ENCODE measurements around the gene SPATA32. TPM values are rescaled to one million over a fixed set of nuclear protein-coding genes. Genes with fewer than 3 reads are reported as not detected.

Gene SPATA32
- total RNA-seq, 1 experiment from 2014 or later: 0.48 TPM

GRCh38 chr17:45301674-45302073 is 39.8 kb upstream of the SPATA32 start:
- Histone ChIP-seq H3K4me3 (no peak overlapping the region), H3K79me2 (ENCODE audit: low read depth) (peaks cover 100% of the 10 kb centered on the region), H3K4me2 (no peak overlapping the region), H4K20me1 (ENCODE audit: insufficient read depth) (peaks cover 28% of the 10 kb centered on the region), H3F3A (ENCODE audit: insufficient read depth, low read depth) (peaks cover 74% of the 10 kb centered on the region), H3K9me2 (ENCODE audit: insufficient read depth) (no peaks in the 10 kb centered on the region), H3K9me3 (ENCODE audit: insufficient read depth, low read depth) (no peaks in the 10 kb centered on the region), H2AFZ (no peak overlapping the region), H3K27me3 (ENCODE audit: insufficient read depth, low read depth) (no peaks in the 10 kb centered on the region), H3K27ac (no peak overlapping the region), H3K36me3 (ENCODE audit: low read depth) (peaks cover 39% of the 10 kb centered on the region), H3K4me1 (replicated peaks; ENCODE audit: insufficient read depth) (peaks cover 16% of the 10 kb centered on the region)
- POLR2A ChIA-PET (ENCODE audit: unreplicated experiment): no interaction called here
- CTCF ChIA-PET: interaction anchor here (0.7 kb wide), 2 partner anchors 11 to 166 kb away, joined by 4 to 5 read pairs; partner anchors contain the start of gene ACBD4
- intact Hi-C loops (cut with micrococcal nuclease; ENCODE audit: unreplicated experiment): no loop called here
- BruUV-seq (replicated peaks): no TSS peak
- no peak for DNase-seq
- no peak for TF ChIP-seq EZH2 (IDR thresholded peaks at IDR 0.05; ENCODE audit: low read depth)
- TF ChIP-seq CTCF (conservative IDR thresholded peaks at IDR 0.05): no peak

GRCh38 chr17:45300060-45300751 is 38.3 kb upstream of the SPATA32 start:
- BruUV-seq (replicated peaks): no TSS peak
- intact Hi-C loops (cut with micrococcal nuclease; ENCODE audit: unreplicated experiment): no loop called here
- H3K27ac ChIP-seq: no peak overlapping the region
- peaks cover 78% of the 10 kb centered on the region for H3F3A ChIP-seq (ENCODE audit: insufficient read depth, low read depth)
- DNase-seq: no peak
- TF ChIP-seq EZH2 (IDR thresholded peaks at IDR 0.05; ENCODE audit: low read depth) (no peak), CTCF (conservative IDR thresholded peaks at IDR 0.05) (no peak)
- no peak overlapping the region for H2AFZ ChIP-seq
- POLR2A ChIA-PET (ENCODE audit: unreplicated experiment): no interaction called here
- H4K20me1 ChIP-seq (ENCODE audit: insufficient read depth): peaks cover 15% of the 10 kb centered on the region
- no peaks in the 10 kb centered on the region for H3K27me3 ChIP-seq (ENCODE audit: insufficient read depth, low read depth)
- peaks cover 30% of the 10 kb centered on the region for H3K4me1 ChIP-seq (replicated peaks; ENCODE audit: insufficient read depth)
- no peaks in the 10 kb centered on the region for H3K9me2 ChIP-seq (ENCODE audit: insufficient read depth)
- H3K4me3 ChIP-seq: no peak overlapping the region
- no peak overlapping the region for H3K4me2 ChIP-seq
- H3K79me2 ChIP-seq (ENCODE audit: low read depth): peaks cover 100% of the 10 kb centered on the region
- peaks cover 35% of the 10 kb centered on the region; the same call in 1 of the 2 replicates for H3K36me3 ChIP-seq (ENCODE audit: low read depth)
- no peaks in the 10 kb centered on the region for H3K9me3 ChIP-seq (ENCODE audit: insufficient read depth, low read depth)
- CTCF ChIA-PET: no interaction called here

- Histone ChIP-seq H3K9me2 (ENCODE audit: insufficient read depth) (no peaks in the 10 kb centered on the region), H3K79me2 (ENCODE audit: low read depth) (peaks cover 100% of the 10 kb centered on the region), H3K27me3 (ENCODE audit: insufficient read depth, low read depth) (no peaks in the 10 kb centered on the region), H3K4me1 (replicated peaks; ENCODE audit: insufficient read depth) (peaks cover 39% of the 10 kb centered on the region), H3K9me3 (ENCODE audit: insufficient read depth, low read depth) (no peaks in the 10 kb centered on the region), H3K4me2 (no peak overlapping the region), H3K4me3 (no peak overlapping the region), H3K36me3 (ENCODE audit: low read depth) (peaks cover 33% of the 10 kb centered on the region), H4K20me1 (ENCODE audit: insufficient read depth) (peaks cover 15% of the 10 kb centered on the region), H3F3A (ENCODE audit: insufficient read depth, low read depth) (peaks cover 78% of the 10 kb centered on the region), H2AFZ (no peak overlapping the region), H3K27ac (peak overlapping the region; percentile 24; the same call in 1 of the 2 replicates)
- ChIA-PET CTCF (no interaction called here), POLR2A (ENCODE audit: unreplicated experiment) (no interaction called here)
- intact Hi-C loops (cut with micrococcal nuclease; ENCODE audit: unreplicated experiment): no loop called here
- no TSS peak for BruUV-seq (replicated peaks)
- DNase-seq: no peak
- no peak for TF ChIP-seq EZH2 (IDR thresholded peaks at IDR 0.05; ENCODE audit: low read depth)
- no peak for TF ChIP-seq CTCF (conservative IDR thresholded peaks at IDR 0.05)
Observed at GRCh38 chr17:45299361-45299760, 37.5 kb upstream of the SPATA32 start.

All from PC-9 (cell line).